ENCODE data around the gene TMEM233.

GRCh38 chr12:119627686-119628085 is 34.1 kb downstream of the TMEM233 start:
- no peak for TF ChIP-seq POLR2AphosphoS5 (IDR thresholded peaks at IDR 0.05; ENCODE audit: borderline replicate concordance, low read depth, low read length)
- TF ChIP-seq EZH2 (IDR thresholded peaks at IDR 0.05), result no peak
- TF ChIP-seq FOXP2 (optimal IDR thresholded peaks at IDR 0.05; ENCODE audit: control extremely low read depth, extremely low read length, insufficient read depth), result no peak

Data from SK-N-MC (cell line).